K562 (cell line): ENCODE data around the gene DPEP1. TPM values are rescaled to one million over a fixed set of nuclear protein-coding genes. Genes with fewer than 3 reads are reported as not detected.

ENCODE experiments used
- ATAC-seq: fragments of 200-7000 bp; cut with Tn5 transposase; 3 replicates; pipeline ENCODE4 v1.9.1; 2020; ENCODE audit warnings: moderate library complexity
- BruUV-seq: library from RNA; stranded (reverse); fragments of 400-500 nt; replicated peaks from 2 replicates; lab custom pipeline; 2021; lab: Mats Ljungman, UMichigan
- CTCF ChIA-PET: fragments of 300-600 bp; formaldehyde crosslinking; extraction: SDS; loops from one replicate; lab custom pipeline; 2021; ENCODE audit warnings: low intra/inter-chr PET ratio; lab: Yijun Ruan, JAX
- POLR2A ChIA-PET: fragments of 300-600, 350-650 bp; sonication (Branson Sonifier 250); formaldehyde crosslinking; extraction: SDS; loops from one replicate; lab custom pipeline; 2021; ENCODE audit warnings: antibody characterized with exemption, inconsistent platforms; lab: Yijun Ruan, JAX
- DNase-seq, 4 experiments: peaks; one replicate each; pipeline versions ENCODE4 v3.0.0 to v3.0.0-alpha.2; 2011 to 2018; ENCODE audit warnings: low spot score in 3 of 4, mixed read lengths in 3 of 4; ENCODE audit errors: extremely low read depth in 1 of 4
- FAIRE-seq: peaks from 2 replicates; lab custom pipeline; 2011; peaks lifted over from hg19 to GRCh38; lab: Jason Lieb, UNC
- H2AFZ ChIP-seq: 2 replicates; pipeline ENCODE4 v1.6.0; 2011; ENCODE audit warnings: low read depth, low read length, control low read depth, inconsistent platforms
- H3K27ac ChIP-seq: fragments of 200-600 bp; 3 replicates; pipeline ENCODE4 v1.8.0; 2011; ENCODE audit warnings: low read depth, mild to moderate bottlenecking, control low read depth, inconsistent platforms, low read length, moderate library complexity, mixed read lengths; ENCODE audit errors: extremely low read depth
- H3K27me3 ChIP-seq, 2 experiments: fragments of 300-600 bp in 1 of 2; 2 replicates in 1 of 2; 3 replicates in 1 of 2; pipeline versions ENCODE4 v1.6.0 to v1.8.0; 2011; ENCODE audit warnings: inconsistent platforms in 2 of 2, low read length in 2 of 2, mild to moderate bottlenecking in 1 of 2, mixed read lengths in 1 of 2, moderate library complexity in 1 of 2; ENCODE audit not compliant: control insufficient read depth in 2 of 2, insufficient read depth in 2 of 2
- H3K36me3 ChIP-seq: fragments of 300-600 bp; 3 replicates; pipeline ENCODE4 v1.8.0; 2011; ENCODE audit warnings: mild to moderate bottlenecking, low read length, inconsistent platforms; ENCODE audit not compliant: control insufficient read depth, insufficient read depth
- H3K4me1 ChIP-seq, 2 experiments: fragments of 200-600 bp in 1 of 2; replicated peaks in 1 of 2; 2 replicates in 1 of 2; 3 replicates in 1 of 2; pipeline versions ENCODE4 v1.5.1 to v1.8.0; 2011; ENCODE audit warnings: inconsistent platforms in 2 of 2, low read length in 2 of 2, mild to moderate bottlenecking in 1 of 2, mixed read lengths in 1 of 2, moderate library complexity in 1 of 2; ENCODE audit not compliant: control insufficient read depth in 2 of 2, insufficient read depth in 2 of 2
- H3K4me2 ChIP-seq: 2 replicates; pipeline ENCODE4 v1.6.1; 2011; ENCODE audit warnings: low read length, control low read depth, inconsistent platforms, mixed read lengths; ENCODE audit not compliant: insufficient read depth
- H3K4me3 ChIP-seq: fragments of 200-600 bp; sonication (generic), shearing (Covaris generic); 2 replicates; pipeline ENCODE4 v1.5.1; 2016; ENCODE audit warnings: control low read depth, inconsistent platforms
- H3K79me2 ChIP-seq: fragments of 200-600 bp; 3 replicates; pipeline ENCODE4 v1.8.0; 2011; ENCODE audit warnings: low read length, inconsistent platforms; ENCODE audit not compliant: control insufficient read depth, insufficient read depth
- H3K9ac ChIP-seq, 2 experiments: 2 replicates each; pipeline versions ENCODE4 v1.6.0 to v1.6.1; 2011; ENCODE audit warnings: low read depth in 2 of 2, low read length in 2 of 2, control low read depth in 1 of 2, inconsistent platforms in 1 of 2, mild to moderate bottlenecking in 1 of 2, mixed read lengths in 1 of 2; ENCODE audit not compliant: insufficient read depth in 1 of 2
- H3K9me1 ChIP-seq: one replicate; pipeline ENCODE4 v1.6.0; 2011; ENCODE audit warnings: inconsistent platforms, mild to moderate bottlenecking, low read length, moderate library complexity; ENCODE audit not compliant: control insufficient read depth, insufficient read depth
- H3K9me3 ChIP-seq: replicated peaks from 2 replicates; pipeline ENCODE4 v1.5.1; 2011; ENCODE audit warnings: low read depth, low read length, inconsistent platforms; ENCODE audit not compliant: control insufficient read depth, insufficient read depth
- H4K20me1 ChIP-seq: replicated peaks from 2 replicates; pipeline ENCODE4 v1.6.1; 2011; ENCODE audit warnings: low read length, inconsistent platforms, mixed read lengths; ENCODE audit not compliant: control insufficient read depth, insufficient read depth
- CEBPZ ChIP-seq: fragments of 150-350 bp; IDR thresholded peaks from 2 replicates; pipeline ENCODE4 v1.6.1; 2014; ENCODE audit warnings: low read depth, mild to moderate bottlenecking, low read length, borderline replicate concordance
- CHAMP1 ChIP-seq: fragments of 450-650 bp; IDR thresholded peaks from 2 replicates; pipeline ENCODE4 v1.6.1; 2016; ENCODE audit warnings: mild to moderate bottlenecking
- HNRNPK ChIP-seq: fragments of 200-400 bp; formaldehyde crosslinking; IDR thresholded peaks from one replicate; pipeline ENCODE4 v1.6.1; 2018; ENCODE audit warnings: mild to moderate bottlenecking, low read depth, low read length; ENCODE audit not compliant: poor library complexity, severe bottlenecking
- L3MBTL2 ChIP-seq: fragments of 450-650 bp; IDR thresholded peaks from 2 replicates; pipeline ENCODE4 v1.6.1; 2016; ENCODE audit warnings: mild to moderate bottlenecking, moderate library complexity
- NR4A1 ChIP-seq, 2 experiments: fragments of 250-450 bp in 1 of 2; fragments of 450-650 bp in 1 of 2; sonication (Bioruptor Pico) in 1 of 2; IDR thresholded peaks; 2 replicates each; pipeline versions ENCODE4 v1.4.0 to v1.6.1; 2016 to 2020; ENCODE audit warnings: mild to moderate bottlenecking in 2 of 2, missing compliant biosample characterization in 1 of 2, missing genetic modification characterization in 1 of 2, moderate library complexity in 1 of 2
- TRIM24 ChIP-seq, 2 experiments: fragments of 450-650 bp; IDR thresholded peaks; 2 replicates each; pipeline ENCODE4 v1.6.1; 2016
- ZFPM2 ChIP-seq: fragments of 250-450 bp; sonication (Bioruptor Pico); IDR thresholded peaks from 2 replicates; pipeline ENCODE4 v1.5.1; 2022; ENCODE audit warnings: mild to moderate bottlenecking
- WGBS: fragments of 100-300 bp; shearing (Covaris generic); methylation state at CpG from one replicate; pipeline ENCODE4 v1.1.6; 2016; ENCODE audit warnings: low coverage, mixed read lengths; ENCODE audit not compliant: insufficient coverage; ENCODE audit errors: missing lambda C conversion rate; 5-methylcytosine and 5-hydroxymethylcytosine counted together
- in situ Hi-C: fragments of 300-500 bp; cut with MboI; formaldehyde crosslinking; loops from 4 replicates; pipeline ENCODE4 v1.15.0; 2018; ENCODE audit warnings: inconsistent platforms, mixed read lengths
- intact Hi-C: fragments of 100-400 bp; cut with micrococcal nuclease; formaldehyde crosslinking; loops from 2 replicates; pipeline ENCODE4 v1.14.2; 2022
- polyA plus RNA-seq, 8 experiments: library from polyadenylated mRNA; depleted of rRNA in 4 of 8; stranded (reverse) in 5 of 8; unstranded in 3 of 8; fragments of >200 nt; fragmentation: Nextera tagmentation in 2 of 8; fragmentation: Illumina TruSeq in 1 of 8; extraction: Ambion mirVana in 2 of 8; extraction: Trizol in 1 of 8; gene quantifications; 2 replicates each; pipeline versions ENCODE4 v1.2.1 to v1.2.3, GENCODE V29; 2011 to 2014; ENCODE audit warnings: inconsistent platforms in 1 of 8, missing spikeins in 1 of 8
- total RNA-seq, 7 experiments: library from RNA; depleted of rRNA in 6 of 7; stranded (reverse); fragments of >200 nt in 6 of 7; fragmentation: Illumina TruSeq in 2 of 7; extraction: Trizol in 2 of 7; gene quantifications; 2 replicates each; pipeline versions ENCODE4 v1.2.1 to v1.2.3, GENCODE V29; 2011 to 2021; ENCODE audit warnings: low replicate concordance in 1 of 7
- TF ChIP-seq, protein P1 (sequence below): fragments of 250-450 bp; sonication (Bioruptor Pico); IDR thresholded peaks from 2 replicates; pipeline ENCODE4 v1.4.0; 2020

Gene DPEP1
- total and polyA plus RNA-seq, 9 of the 15 experiments (the other 6 are each of a cell fraction or from before 2014, with no cell fraction given) = 0.14 to 0.31 (median 0.20) TPM; not detected in 6

DNA sequence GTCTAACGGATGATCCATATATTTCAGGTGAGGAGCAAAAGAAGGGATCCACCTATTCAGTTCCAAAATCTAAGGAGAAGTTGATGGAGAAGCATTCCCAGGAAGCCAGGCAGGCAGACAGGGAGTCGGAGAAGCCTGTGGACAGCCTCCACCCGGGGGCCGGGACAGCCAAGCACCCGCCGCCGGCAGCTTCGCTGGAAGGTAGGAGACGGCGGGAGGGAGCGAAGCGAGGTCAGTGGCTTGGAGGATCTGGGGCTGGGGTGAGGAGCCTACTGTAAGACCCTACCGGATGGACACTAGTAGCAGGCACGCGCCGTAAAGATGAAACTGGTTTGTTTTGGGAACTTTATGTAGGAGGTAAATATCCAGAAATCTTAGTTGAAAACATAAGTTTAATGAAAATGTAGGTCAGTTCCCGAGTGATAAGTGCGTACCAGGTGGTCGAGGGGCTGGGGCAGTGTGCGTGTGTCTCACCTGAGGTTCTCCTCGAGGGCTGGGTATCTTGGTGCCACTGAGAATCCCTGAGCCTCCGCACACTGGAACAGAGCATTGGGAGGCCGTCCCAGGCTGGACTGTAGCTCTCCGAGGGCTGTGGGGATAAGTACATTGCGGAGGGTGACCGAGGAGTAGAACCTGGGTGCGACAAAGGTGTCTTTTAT, 44.9 kb downstream of the DPEP1 start:
- peaks cover 4 to 49% of the 10 kb centered on the region in 2 experiments; a peak in 3 of 5 replicates for H3K4me1 ChIP-seq
- ATAC-seq = peak; percentile 72
- in situ Hi-C loops (no loop called here), intact Hi-C loops (no loop called here)
- BruUV-seq = no TSS peak
- no peaks in the 10 kb centered on the region; the same call in 1 of the 2 replicates for H3K9me3 ChIP-seq
- FAIRE-seq = no peak
- ChIA-PET POLR2A (interaction anchor here (0.6 to 1.8 kb wide), 8 partner anchors 9 to 645 kb away, joined by 3 to 6 read pairs (median 3); partner anchors contain the start of gene CDK10), CTCF (no interaction called here)
- peak overlapping the region; percentile 81 for H2AFZ ChIP-seq
- under 1% methylated on average over 26 of the region's 27 CpGs for WGBS
- H3K27ac ChIP-seq = peak overlapping the region; percentile 82
- peaks cover 7% of the 10 kb centered on the region for H3K9me1 ChIP-seq
- peak overlapping the region; percentile 87 for H3K4me2 ChIP-seq
- peak; percentile 46 to 55 (median 50) for DNase-seq
- H3K36me3 ChIP-seq = peaks cover 48% of the 10 kb centered on the region
- peak overlapping the region; percentile 86 to 99 for H3K9ac ChIP-seq
- peaks cover 69% of the 10 kb centered on the region for H3K79me2 ChIP-seq
- peaks cover 4% of the 10 kb centered on the region; the same call in 1 of the 2 replicates for H4K20me1 ChIP-seq
- peak overlapping the region; percentile 70 for H3K4me3 ChIP-seq
- no peaks in the 10 kb centered on the region for H3K27me3 ChIP-seq
- TF ChIP-seq NR4A1 (CRISPR knock-in tag; IDR thresholded peaks at IDR 0.05) = 0 out of 2 replicates have a peak, but pooled peaks have one; percentile 39
- no peak for TF ChIP-seq NR4A1 (tag; IDR thresholded peaks at IDR 0.05)
- TF ChIP-seq TRIM24 (IDR thresholded peaks at IDR 0.05) = peak in 1 of 2 experiments; percentile 18; a peak in 1 of 4 replicates
- TF ChIP-seq CHAMP1 = no peak
- no peak for TF ChIP-seq HNRNPK
- no peak for TF ChIP-seq CEBPZ
- TF ChIP-seq ZFPM2 = no peak
- peak; percentile 61 for TF ChIP-seq L3MBTL2
- TF ChIP-seq, protein P1, sequence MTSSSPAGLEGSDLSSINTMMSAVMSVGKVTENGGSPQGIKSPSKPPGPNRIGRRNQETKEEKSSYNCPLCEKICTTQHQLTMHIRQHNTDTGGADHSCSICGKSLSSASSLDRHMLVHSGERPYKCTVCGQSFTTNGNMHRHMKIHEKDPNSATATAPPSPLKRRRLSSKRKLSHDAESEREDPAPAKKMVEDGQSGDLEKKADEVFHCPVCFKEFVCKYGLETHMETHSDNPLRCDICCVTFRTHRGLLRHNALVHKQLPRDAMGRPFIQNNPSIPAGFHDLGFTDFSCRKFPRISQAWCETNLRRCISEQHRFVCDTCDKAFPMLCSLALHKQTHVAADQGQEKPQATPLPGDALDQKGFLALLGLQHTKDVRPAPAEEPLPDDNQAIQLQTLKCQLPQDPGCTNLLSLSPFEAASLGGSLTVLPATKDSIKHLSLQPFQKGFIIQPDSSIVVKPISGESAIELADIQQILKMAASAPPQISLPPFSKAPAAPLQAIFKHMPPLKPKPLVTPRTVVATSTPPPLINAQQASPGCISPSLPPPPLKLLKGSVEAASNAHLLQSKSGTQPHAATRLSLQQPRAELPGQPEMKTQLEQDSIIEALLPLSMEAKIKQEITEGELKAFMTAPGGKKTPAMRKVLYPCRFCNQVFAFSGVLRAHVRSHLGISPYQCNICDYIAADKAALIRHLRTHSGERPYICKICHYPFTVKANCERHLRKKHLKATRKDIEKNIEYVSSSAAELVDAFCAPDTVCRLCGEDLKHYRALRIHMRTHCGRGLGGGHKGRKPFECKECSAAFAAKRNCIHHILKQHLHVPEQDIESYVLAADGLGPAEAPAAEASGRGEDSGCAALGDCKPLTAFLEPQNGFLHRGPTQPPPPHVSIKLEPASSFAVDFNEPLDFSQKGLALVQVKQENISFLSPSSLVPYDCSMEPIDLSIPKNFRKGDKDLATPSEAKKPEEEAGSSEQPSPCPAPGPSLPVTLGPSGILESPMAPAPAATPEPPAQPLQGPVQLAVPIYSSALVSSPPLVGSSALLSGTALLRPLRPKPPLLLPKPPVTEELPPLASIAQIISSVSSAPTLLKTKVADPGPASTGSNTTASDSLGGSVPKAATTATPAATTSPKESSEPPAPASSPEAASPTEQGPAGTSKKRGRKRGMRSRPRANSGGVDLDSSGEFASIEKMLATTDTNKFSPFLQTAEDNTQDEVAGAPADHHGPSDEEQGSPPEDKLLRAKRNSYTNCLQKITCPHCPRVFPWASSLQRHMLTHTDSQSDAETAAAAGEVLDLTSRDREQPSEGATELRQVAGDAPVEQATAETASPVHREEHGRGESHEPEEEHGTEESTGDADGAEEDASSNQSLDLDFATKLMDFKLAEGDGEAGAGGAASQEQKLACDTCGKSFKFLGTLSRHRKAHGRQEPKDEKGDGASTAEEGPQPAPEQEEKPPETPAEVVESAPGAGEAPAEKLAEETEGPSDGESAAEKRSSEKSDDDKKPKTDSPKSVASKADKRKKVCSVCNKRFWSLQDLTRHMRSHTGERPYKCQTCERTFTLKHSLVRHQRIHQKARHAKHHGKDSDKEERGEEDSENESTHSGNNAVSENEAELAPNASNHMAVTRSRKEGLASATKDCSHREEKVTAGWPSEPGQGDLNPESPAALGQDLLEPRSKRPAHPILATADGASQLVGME (CRISPR knock-in tag) = 0 out of 2 replicates have a peak, but pooled peaks have one; percentile 26
